Measurements from ENCODE around the gene RHOF.

RHOF gene

GRCh38 chr12:121783766-121784165 is 9.7 kb downstream of the RHOF start:
- no peaks in the 10 kb centered on the region for H4K20me1 ChIP-seq (ENCODE audit: insufficient read depth, low read length)
- H3K4me1 ChIP-seq (ENCODE audit: insufficient read depth, low read length, severe bottlenecking) = peaks cover 54% of the 10 kb centered on the region
- no peak overlapping the region for H3K9ac ChIP-seq (ENCODE audit: low read length)
- H3K9me3 ChIP-seq (ENCODE audit: low read length) = no peaks in the 10 kb centered on the region
- H3K79me2 ChIP-seq (ENCODE audit: insufficient read depth, low read length) = no peaks in the 10 kb centered on the region
- peaks cover 26% of the 10 kb centered on the region; the same call in 1 of the 2 replicates for H3K36me3 ChIP-seq (ENCODE audit: insufficient read depth, low read length)
- H2AFZ ChIP-seq (ENCODE audit: low read length) = no peak overlapping the region
- no peak overlapping the region for H3K4me3 ChIP-seq (ENCODE audit: low read depth, low read length, poor library complexity, severe bottlenecking)
- H3K27ac ChIP-seq (ENCODE audit: low read depth, low read length, poor library complexity, severe bottlenecking) = peak overlapping the region; percentile 18
- no peaks in the 10 kb centered on the region for H3K27me3 ChIP-seq (ENCODE audit: insufficient read depth, low read length)
- no peak overlapping the region for H3K4me2 ChIP-seq (ENCODE audit: low read length)
- TF ChIP-seq CTCF (IDR thresholded peaks at IDR 0.05; ENCODE audit: low read length) (no peak), EZH2 (IDR thresholded peaks at IDR 0.05; ENCODE audit: borderline replicate concordance, low read length) (no peak)
- no peaks in the 10 kb centered on the region for H3K9me2 ChIP-seq (ENCODE audit: low read depth, low read length)
- no peaks in the 10 kb centered on the region for H3F3A ChIP-seq (ENCODE audit: insufficient read depth, low read length)

DNA sequence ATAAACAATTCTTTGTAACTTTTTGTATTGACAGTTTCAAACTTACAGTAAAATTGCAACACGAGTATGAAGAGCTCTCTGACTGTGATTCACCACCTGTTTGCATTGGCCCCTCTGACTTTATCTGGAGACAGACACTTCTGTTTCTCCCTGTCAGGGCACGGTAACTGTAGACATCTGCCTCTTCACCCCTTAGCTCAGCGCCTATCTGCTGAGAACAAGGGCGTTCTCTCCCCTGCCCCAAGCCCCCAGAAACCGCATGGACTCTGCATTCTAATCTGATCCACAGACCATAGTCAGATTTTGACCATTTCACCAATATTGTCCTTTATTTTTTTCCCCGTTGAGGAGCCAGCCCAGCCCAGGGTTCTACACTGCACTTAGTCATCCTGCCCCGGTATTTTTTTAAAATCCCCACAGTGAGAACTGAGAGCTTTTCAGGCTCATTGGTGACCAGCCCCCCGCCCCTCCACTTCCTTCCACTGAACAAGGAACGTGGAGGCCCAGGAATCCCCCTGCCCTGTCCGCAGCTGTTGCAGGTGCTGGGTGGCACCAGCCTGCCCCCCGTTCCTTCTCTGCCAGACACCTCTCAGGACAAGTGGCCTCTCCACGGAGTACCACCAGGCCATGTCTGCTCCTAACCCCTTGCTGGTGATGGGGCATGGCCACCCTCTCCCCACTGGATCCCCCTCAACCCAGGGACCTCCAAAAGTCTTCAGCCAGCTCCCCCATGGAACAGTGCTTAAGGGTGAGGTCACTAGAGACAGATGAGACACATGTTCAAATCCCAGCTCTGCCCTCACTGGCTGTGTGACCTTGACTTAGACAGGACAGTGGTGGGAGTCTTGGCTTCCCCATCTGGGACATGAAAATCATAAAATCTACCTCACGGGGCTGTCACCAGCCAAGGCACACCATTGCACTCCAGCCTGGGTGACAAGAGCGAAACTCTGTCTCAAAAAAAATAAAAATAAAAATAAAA is 11.2 kb downstream of the RHOF start:
- H2AFZ ChIP-seq (ENCODE audit: low read length) = no peak overlapping the region
- H3K4me2 ChIP-seq (ENCODE audit: low read length) = peak overlapping the region; percentile 23
- no peaks in the 10 kb centered on the region for H3K9me3 ChIP-seq (ENCODE audit: low read length)
- peak overlapping the region; percentile 20; the same call in 1 of the 2 replicates for H3K9ac ChIP-seq (ENCODE audit: low read length)
- H3K27me3 ChIP-seq (ENCODE audit: insufficient read depth, low read length) = no peaks in the 10 kb centered on the region
- no peaks in the 10 kb centered on the region for H4K20me1 ChIP-seq (ENCODE audit: insufficient read depth, low read length)
- H3K79me2 ChIP-seq (ENCODE audit: insufficient read depth, low read length) = no peaks in the 10 kb centered on the region
- H3K9me2 ChIP-seq (ENCODE audit: low read depth, low read length) = no peaks in the 10 kb centered on the region
- peaks cover 39% of the 10 kb centered on the region for H3K4me1 ChIP-seq (ENCODE audit: insufficient read depth, low read length, severe bottlenecking)
- no peaks in the 10 kb centered on the region for H3F3A ChIP-seq (ENCODE audit: insufficient read depth, low read length)
- H3K4me3 ChIP-seq (ENCODE audit: low read depth, low read length, poor library complexity, severe bottlenecking) = no peak overlapping the region
- TF ChIP-seq EZH2 (IDR thresholded peaks at IDR 0.05; ENCODE audit: borderline replicate concordance, low read length) (no peak), CTCF (IDR thresholded peaks at IDR 0.05; ENCODE audit: low read length) (no peak)
- peaks cover 26% of the 10 kb centered on the region; the same call in 1 of the 2 replicates for H3K36me3 ChIP-seq (ENCODE audit: insufficient read depth, low read length)
- H3K27ac ChIP-seq (ENCODE audit: low read depth, low read length, poor library complexity, severe bottlenecking) = peak overlapping the region; percentile 78

DNA sequence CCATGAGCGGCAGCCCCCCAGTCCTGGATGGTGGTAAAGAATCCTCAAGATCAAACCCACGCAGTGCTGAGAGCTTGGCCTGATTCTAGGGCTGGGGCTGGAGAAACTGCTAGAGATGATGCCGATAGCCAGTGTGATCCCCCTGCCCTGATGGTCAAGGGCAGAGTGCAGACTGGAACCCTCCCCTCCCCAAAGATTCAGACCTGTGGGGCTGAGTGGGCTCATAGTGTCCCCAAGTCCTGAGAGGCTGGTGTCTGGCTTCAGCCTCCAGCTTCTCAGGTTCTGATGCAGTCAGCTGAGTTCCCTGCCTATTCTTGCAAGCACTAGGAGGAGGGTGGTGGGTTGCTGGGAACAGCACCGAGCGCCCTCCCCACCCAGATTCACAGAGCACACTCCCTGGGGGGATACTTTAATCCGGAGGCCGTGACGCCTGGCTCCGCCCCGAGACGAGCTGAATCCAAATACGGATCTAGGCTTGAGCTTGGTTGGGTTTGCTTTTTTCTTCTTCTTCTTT is 11.9 kb downstream of the RHOF start:
- H3K27ac ChIP-seq (ENCODE audit: low read depth, low read length, poor library complexity, severe bottlenecking) = peak overlapping the region; percentile 78
- TF ChIP-seq CTCF (IDR thresholded peaks at IDR 0.05; ENCODE audit: low read length) = no peak
- TF ChIP-seq EZH2 (IDR thresholded peaks at IDR 0.05; ENCODE audit: borderline replicate concordance, low read length) = no peak
- H3K36me3 ChIP-seq (ENCODE audit: insufficient read depth, low read length) = peaks cover 21% of the 10 kb centered on the region; the same call in 1 of the 2 replicates
- H3K27me3 ChIP-seq (ENCODE audit: insufficient read depth, low read length) = no peaks in the 10 kb centered on the region
- H3K9me2 ChIP-seq (ENCODE audit: low read depth, low read length) = no peaks in the 10 kb centered on the region
- no peaks in the 10 kb centered on the region for H3K9me3 ChIP-seq (ENCODE audit: low read length)
- H3K4me2 ChIP-seq (ENCODE audit: low read length) = peak overlapping the region; percentile 23
- H4K20me1 ChIP-seq (ENCODE audit: insufficient read depth, low read length) = no peaks in the 10 kb centered on the region
- H3F3A ChIP-seq (ENCODE audit: insufficient read depth, low read length) = no peaks in the 10 kb centered on the region
- no peaks in the 10 kb centered on the region for H3K79me2 ChIP-seq (ENCODE audit: insufficient read depth, low read length)
- H2AFZ ChIP-seq (ENCODE audit: low read length) = no peak overlapping the region
- H3K9ac ChIP-seq (ENCODE audit: low read length) = peak overlapping the region; percentile 16; the same call in 1 of the 2 replicates
- H3K4me3 ChIP-seq (ENCODE audit: low read depth, low read length, poor library complexity, severe bottlenecking) = no peak overlapping the region
- peaks cover 32% of the 10 kb centered on the region for H3K4me1 ChIP-seq (ENCODE audit: insufficient read depth, low read length, severe bottlenecking)

Measured in OCI-LY1 (cell line).